Aorta (tissue), 5 donors: ENCODE data around the gene SOWAHD. TPM values are rescaled to one million over a fixed set of nuclear protein-coding genes. Genes with fewer than 3 reads are reported as not detected.
"Not testable (repeated sequence)": the region's sequence is repeated elsewhere in the genome, so short reads cannot be mapped to it uniquely, and the experiment has no call there.

ENCODE experiments used
- ATAC-seq: fragments of 200-7000 bp; cut with Tn5 transposase; one replicate; pipeline ENCODE4 v1.9.1; 2022; ENCODE audit warnings: moderate library complexity; ENCODE audit not compliant: low FRiP score
- DNase-seq, 2 donors: peaks; one replicate each; pipeline ENCODE4 v3.0.0-alpha.2; 2020
- H3K27ac ChIP-seq, 2 donors: one replicate each; pipeline ENCODE4 v1.5.1; 2013; ENCODE audit warnings: low read length in 2 of 2, mild to moderate bottlenecking in 2 of 2, moderate library complexity in 2 of 2, control low read depth in 1 of 2, inconsistent platforms in 1 of 2, low read depth in 1 of 2
- H3K27me3 ChIP-seq, 2 donors: one replicate each; pipeline ENCODE4 v1.6.1; 2013; ENCODE audit warnings: control low read depth in 1 of 2, low read length in 1 of 2, mild to moderate bottlenecking in 1 of 2, moderate library complexity in 1 of 2; ENCODE audit not compliant: insufficient read depth in 2 of 2, control insufficient read depth in 1 of 2
- H3K36me3 ChIP-seq, 2 donors: one replicate each; pipeline ENCODE4 v1.6.1; 2013; ENCODE audit warnings: control low read depth in 1 of 2, low read length in 1 of 2, mild to moderate bottlenecking in 1 of 2; ENCODE audit not compliant: insufficient read depth in 2 of 2, control insufficient read depth in 1 of 2
- H3K4me1 ChIP-seq, 2 donors: one replicate each; pipeline ENCODE4 v1.6.1; 2013; ENCODE audit warnings: low read length in 2 of 2, control low read depth in 1 of 2, mild to moderate bottlenecking in 1 of 2, moderate library complexity in 1 of 2; ENCODE audit not compliant: insufficient read depth in 2 of 2, control insufficient read depth in 1 of 2
- H3K4me3 ChIP-seq, 2 donors: one replicate each; pipeline ENCODE4 v1.5.1; 2013; ENCODE audit warnings: low read length in 2 of 2, control low read depth in 1 of 2, mild to moderate bottlenecking in 1 of 2
- H3K9me3 ChIP-seq: one replicate; pipeline ENCODE4 v1.6.1; 2013; ENCODE audit warnings: mild to moderate bottlenecking, low read length; ENCODE audit not compliant: control insufficient read depth
- WGBS, 2 donors: extraction: QIAGEN DNeasy Blood & Tissue Kit; methylation state at CpG; one replicate each; pipeline ENCODE4 v1.1.7; 2013; 5-methylcytosine and 5-hydroxymethylcytosine counted together
- intact Hi-C, 2 donors: fragments of 100-400 bp; cut with DNase I; formaldehyde crosslinking; loops; one replicate each; pipeline versions ENCODE4 v1.14.2 to v1.15.0; 2022
- polyA plus RNA-seq, 2 donors: library from polyadenylated mRNA; stranded (reverse); fragments of 200-250 nt; gene quantifications; one replicate each; pipeline ENCODE4 v1.2.3, GENCODE V29; 2013
- total RNA-seq, 2 donors: library from RNA; stranded (reverse); fragmentation: NEBNext Ultra II Directional; extraction: Animal tissue kit (Norgen Biotek cat#: 25700); gene quantifications; one replicate each; pipeline ENCODE4 v1.2.1, GENCODE V29; 2021
- donor health status: healthy with polysubstance abuse.
- donor health status: Bipolar disorder and iron deficiency.
- donor health status: DM: no; HTN: no; CAD: no.
- donor health status: DM: no; HTN: no; CAD: no.
- donor health status: DM: yes; HTN: yes; CAD: no.

Gene SOWAHD
- total and polyA plus RNA-seq, 4 donors: 0.15 to 1.3 (median 0.45) TPM; not detected in 1

DNA sequence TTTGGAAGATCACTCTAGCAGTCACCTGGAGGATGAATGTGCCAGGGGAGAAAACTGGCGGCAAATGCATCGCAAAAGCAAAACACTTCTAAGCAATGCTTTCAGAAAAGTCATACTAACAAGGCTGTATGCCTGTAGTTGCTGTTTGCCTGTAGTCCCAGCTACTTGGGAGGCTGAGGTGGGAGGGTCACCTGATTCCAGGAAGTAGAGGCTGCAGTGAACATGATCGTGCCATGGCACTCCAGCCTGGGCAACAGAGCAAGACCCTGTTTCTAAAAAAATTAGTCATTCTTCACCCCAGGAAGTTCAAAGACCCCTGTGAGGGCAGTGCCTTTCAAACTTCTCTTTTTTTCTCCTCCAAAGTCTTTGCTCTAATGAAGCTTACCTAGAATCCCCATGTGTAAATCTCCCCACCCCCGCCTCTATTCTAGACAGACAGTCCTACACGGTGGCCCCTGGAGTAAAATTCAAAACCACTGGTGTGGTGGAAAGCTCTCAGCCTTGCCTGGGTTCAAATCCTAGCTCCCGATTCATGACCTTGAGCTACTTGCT lies 5.5 kb downstream of the SOWAHD start:
- ATAC-seq (no peak), DNase-seq (no peak)
- 89 to 90% methylated on average over 6 of the region's 6 CpGs for WGBS, 2 donors
- H3K9me3 ChIP-seq: no peaks in the 10 kb centered on the region
- no peaks in the 10 kb centered on the region for H3K36me3 ChIP-seq
- intact Hi-C loops: no loop called here
- no peaks in the 10 kb centered on the region for H3K4me1 ChIP-seq
- H3K27ac ChIP-seq: no peak overlapping the region
- H3K27me3 ChIP-seq: no peaks in the 10 kb centered on the region
- no peak overlapping the region for H3K4me3 ChIP-seq

DNA sequence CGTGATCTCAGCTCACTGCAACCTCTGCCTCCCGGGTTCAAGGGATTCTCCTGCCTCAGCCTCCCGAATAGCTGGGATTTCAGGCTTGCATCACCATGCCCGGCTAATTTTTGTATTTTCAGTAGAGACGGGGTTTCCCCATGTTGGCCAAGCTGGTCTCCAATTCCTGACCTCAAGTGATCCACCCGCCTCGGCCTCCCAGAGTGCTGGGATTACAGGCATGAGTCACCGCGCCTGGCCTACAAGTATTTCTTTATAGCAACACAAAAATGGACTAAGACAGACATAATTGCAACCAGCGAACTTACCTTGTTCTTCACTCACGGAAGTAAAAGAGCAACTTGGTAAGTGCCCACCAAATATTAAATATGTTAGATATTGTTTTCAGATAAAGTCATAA lies 10.0 kb downstream of the SOWAHD start:
- H3K4me1 ChIP-seq, H3K4me3 ChIP-seq, H3K27me3 ChIP-seq, DNase-seq, H3K9me3 ChIP-seq, ATAC-seq, H3K27ac ChIP-seq, intact Hi-C loops, H3K36me3 ChIP-seq: not testable (repeated sequence)
- WGBS, 2 donors: 87 to 96% methylated on average over 11 of the region's 11 CpGs

DNA sequence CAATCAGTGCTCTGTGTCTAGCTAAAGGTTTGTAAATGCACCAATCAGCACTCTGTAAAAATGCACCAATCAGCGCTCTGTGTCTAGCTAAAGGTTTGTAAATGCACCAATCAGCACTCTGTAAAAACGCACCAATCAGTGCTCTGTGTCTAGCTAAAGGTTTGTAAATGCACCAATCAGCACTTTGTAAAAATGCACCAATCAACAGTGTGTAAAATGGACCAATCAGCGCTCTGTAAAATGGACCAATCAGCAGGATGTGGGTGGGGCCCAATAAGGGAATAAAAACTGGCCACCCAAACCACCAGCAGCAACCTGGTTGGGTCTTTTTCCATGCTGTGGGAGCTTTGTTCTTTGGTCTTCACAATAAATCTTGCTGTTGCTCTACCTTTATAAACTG lies 11.0 kb downstream of the SOWAHD start:
- H3K27ac ChIP-seq, H3K9me3 ChIP-seq, H3K4me3 ChIP-seq, H3K27me3 ChIP-seq, ATAC-seq, DNase-seq, intact Hi-C loops, H3K4me1 ChIP-seq, H3K36me3 ChIP-seq: not testable (repeated sequence)
- 79 to 97% methylated on average over 2 of the region's 3 CpGs for WGBS, 2 donors

GRCh38 chrX:119775517-119776238 lies 17.3 kb downstream of the SOWAHD start:
- Histone ChIP-seq H3K27me3 (no peaks in the 10 kb centered on the region), H3K4me3 (no peak overlapping the region), H3K36me3 (peaks cover 0 to 2% of the 10 kb centered on the region in 2 donors), H3K9me3 (no peaks in the 10 kb centered on the region), H3K4me1 (no peaks in the 10 kb centered on the region), H3K27ac (no peak overlapping the region)
- no peak for DNase-seq
- 79 to 86% methylated on average over 15 of the region's 15 CpGs for WGBS, 2 donors
- intact Hi-C loops: no loop called here
- no peak for ATAC-seq

GRCh38 chrX:119778829-119779228 lies 20.4 kb downstream of the SOWAHD start:
- WGBS, 2 donors: 83 to 90% methylated on average over 5 of the region's 5 CpGs
- no peak overlapping the region for H3K27ac ChIP-seq
- no peaks in the 10 kb centered on the region for H3K27me3 ChIP-seq

GRCh38 chrX:119783026-119783425 lies 24.6 kb downstream of the SOWAHD start:
- WGBS, 2 donors: 76 to 85% methylated on average over 5 of the region's 5 CpGs
- ATAC-seq (no peak), DNase-seq (no peak)
- intact Hi-C loops: no loop called here
- H3K27me3 ChIP-seq: no peaks in the 10 kb centered on the region
- H3K36me3 ChIP-seq: no peaks in the 10 kb centered on the region
- H3K4me3 ChIP-seq: no peak overlapping the region
- H3K9me3 ChIP-seq: no peaks in the 10 kb centered on the region
- H3K4me1 ChIP-seq: no peaks in the 10 kb centered on the region
- no peak overlapping the region for H3K27ac ChIP-seq

More at GRCh38 chrX:119778829-119779228, 20.4 kb downstream of the SOWAHD start:
- ATAC-seq (no peak), DNase-seq (no peak)
- no peaks in the 10 kb centered on the region for H3K4me1 ChIP-seq
- no peak overlapping the region for H3K4me3 ChIP-seq
- intact Hi-C loops: no loop called here
- peaks cover 0 to 2% of the 10 kb centered on the region in 2 donors for H3K36me3 ChIP-seq
- H3K9me3 ChIP-seq: no peaks in the 10 kb centered on the region

GRCh38 chrX:119784747-119785446 lies 26.5 kb downstream of the SOWAHD start:
- ATAC-seq (no peak), DNase-seq (no peak)
- H3K27ac ChIP-seq: no peak overlapping the region
- no peak overlapping the region for H3K4me3 ChIP-seq
- no peaks in the 10 kb centered on the region for H3K4me1 ChIP-seq
- H3K27me3 ChIP-seq: no peaks in the 10 kb centered on the region
- H3K36me3 ChIP-seq: peaks cover 0 to 2% of the 10 kb centered on the region in 2 donors
- 79 to 86% methylated on average over 14 of the region's 14 CpGs for WGBS, 2 donors
- no peaks in the 10 kb centered on the region for H3K9me3 ChIP-seq
- intact Hi-C loops: no loop called here

- Histone ChIP-seq H3K36me3 (peaks cover 0 to 2% of the 10 kb centered on the region in 2 donors), H3K27me3 (no peaks in the 10 kb centered on the region), H3K9me3 (no peaks in the 10 kb centered on the region), H3K4me3 (peak overlapping the region; percentile 40 to 45), H3K4me1 (no peaks in the 10 kb centered on the region), H3K27ac (peak overlapping the region; percentile 42 to 58)
- 0 to 34% methylated on average over 26 to 31 of the region's 31 CpGs for WGBS, 2 donors
- ATAC-seq (peak; percentile 64), DNase-seq (peak in 1 of 2 donors; percentile 74)
- intact Hi-C loops: loop anchor here (5.0 kb wide), 2 partner anchors 61 to 81 kb away; partner anchors contain the start of genes NDUFA1 (in 2 of the 2), RNF113A (in 2 of the 2) and UPF3B (in 1 of the 2)
Observed at GRCh38 chrX:119790977-119791436, 32.6 kb downstream of the SOWAHD start.
